GM19324 (cell line): ENCODE data around the gene CCT8.

Source experiments
- ATAC-seq: cut with Tn5 transposase; IDR thresholded peaks from one replicate; pipeline ENCODE4 v1.9.1; 2021; ENCODE audit warnings: mild to moderate bottlenecking, moderate library complexity; ENCODE audit not compliant: unreplicated experiment, low FRiP score

CCT8 gene

DNA sequence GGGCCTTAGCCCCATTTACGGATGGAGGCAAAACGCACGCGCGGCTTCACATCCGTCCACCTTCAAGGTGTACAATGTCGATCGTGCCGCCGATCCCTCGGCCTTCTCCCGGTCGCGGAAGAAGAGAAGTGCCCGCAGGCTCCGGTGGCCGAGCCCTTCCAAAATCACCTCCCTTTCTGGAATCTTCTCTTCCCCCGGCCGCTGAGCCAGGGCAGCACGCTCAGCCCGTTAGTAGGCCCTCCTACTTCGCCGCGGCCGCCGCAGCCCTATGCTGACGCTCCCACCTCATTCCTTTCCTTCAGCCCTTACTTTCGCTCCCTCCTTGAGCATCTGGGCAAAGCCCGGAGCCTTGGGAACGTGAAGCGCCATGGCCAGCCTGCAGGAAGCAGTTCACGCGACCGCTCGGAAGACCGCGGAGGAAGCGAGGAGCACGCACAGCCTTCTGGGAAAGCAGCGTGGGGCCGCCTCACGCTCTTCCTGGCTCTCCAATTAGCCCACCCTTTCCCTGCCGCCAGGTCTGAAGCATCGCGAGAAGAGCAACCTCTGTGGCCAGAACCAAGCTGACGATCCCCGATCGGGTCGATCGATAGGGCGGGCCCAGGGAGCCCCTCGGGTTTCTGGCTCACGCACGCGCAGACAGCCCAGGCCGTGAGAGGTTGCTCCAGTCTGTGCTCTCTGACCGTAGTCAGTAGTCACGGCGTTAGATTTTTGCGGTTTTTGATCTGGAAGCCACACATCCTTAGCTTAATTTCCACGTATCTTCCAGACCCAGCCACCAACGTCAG is at the start of gene CCT8:
CCT8 (minus strand) TSS at position 427 of the 785 bp plus-strand sequence; CDS start at position 369, 58 bp downstream.
- peak; percentile 89 for ATAC-seq

DNA sequence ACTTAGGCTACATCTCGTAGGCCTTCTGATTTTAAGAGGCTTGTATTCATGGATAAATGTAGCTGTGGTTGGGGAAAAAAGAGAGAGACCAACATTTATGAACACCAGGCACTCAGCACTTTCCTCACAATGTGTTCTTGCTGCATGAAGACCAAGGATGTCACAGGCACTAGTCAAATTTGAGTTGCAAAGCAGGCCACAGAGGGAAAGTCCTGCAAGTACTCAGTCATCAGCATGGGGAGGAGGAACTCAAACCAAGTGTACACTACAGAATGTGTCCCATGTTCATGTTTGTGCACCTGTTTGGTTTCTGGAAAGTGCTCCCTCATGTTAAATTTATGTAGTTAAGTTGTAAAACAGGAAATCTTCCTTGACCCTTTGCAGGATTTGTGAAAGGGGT is 48.3 kb upstream of the CCT8 start:
- ATAC-seq: peak; percentile 82

GRCh38 chr21:29117372-29117955 is 44.0 kb upstream of the CCT8 start:
- no peak for ATAC-seq

GRCh38 chr21:29115899-29116298 is 42.5 kb upstream of the CCT8 start:
- ATAC-seq: no peak

DNA sequence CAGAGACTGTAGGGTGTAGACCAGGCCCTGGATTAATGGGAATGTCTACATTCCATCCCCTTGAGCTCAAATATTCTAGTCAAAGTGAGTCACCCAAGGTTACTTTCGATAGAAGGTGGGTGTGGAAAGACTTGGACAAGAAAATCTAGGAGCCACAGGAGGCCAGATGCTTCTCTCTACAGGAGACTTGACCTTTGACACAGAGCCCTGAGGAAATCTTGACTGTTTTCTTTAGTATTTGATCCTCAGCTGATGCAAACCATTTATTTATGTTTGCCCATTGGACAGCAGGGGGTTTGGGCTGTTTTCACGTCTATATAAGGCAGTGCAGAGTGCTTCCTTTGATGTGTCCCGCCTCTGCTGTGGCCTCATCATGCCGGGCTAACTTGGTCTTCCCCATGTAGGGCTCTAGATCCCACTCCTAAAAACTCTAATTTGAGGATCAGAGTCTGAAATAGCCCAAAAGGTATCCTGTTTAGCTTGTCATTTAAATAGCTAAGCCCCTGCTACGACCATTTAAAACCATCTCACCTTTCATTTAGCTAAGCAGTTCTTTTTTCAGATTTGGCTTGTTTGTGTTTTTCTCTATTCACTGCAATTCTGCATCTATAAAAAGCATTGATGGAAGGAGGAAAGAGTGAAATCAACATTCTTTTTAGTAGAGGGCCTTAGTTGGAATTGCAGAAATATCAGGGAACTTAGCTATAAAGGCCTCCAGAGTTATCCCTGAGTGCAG is 41.5 kb upstream of the CCT8 start:
- ATAC-seq: no peak

GRCh38 chr21:29105218-29105617 is 31.8 kb upstream of the CCT8 start:
- no peak for ATAC-seq

- ATAC-seq: no peak
Observed at GRCh38 chr21:29104239-29104708, 30.8 kb upstream of the CCT8 start.

- ATAC-seq: no peak
Observed at GRCh38 chr21:29102791-29103257, 29.4 kb upstream of the CCT8 start.

GRCh38 chr21:29098156-29098555 is 24.7 kb upstream of the CCT8 start:
- no peak for ATAC-seq

DNA sequence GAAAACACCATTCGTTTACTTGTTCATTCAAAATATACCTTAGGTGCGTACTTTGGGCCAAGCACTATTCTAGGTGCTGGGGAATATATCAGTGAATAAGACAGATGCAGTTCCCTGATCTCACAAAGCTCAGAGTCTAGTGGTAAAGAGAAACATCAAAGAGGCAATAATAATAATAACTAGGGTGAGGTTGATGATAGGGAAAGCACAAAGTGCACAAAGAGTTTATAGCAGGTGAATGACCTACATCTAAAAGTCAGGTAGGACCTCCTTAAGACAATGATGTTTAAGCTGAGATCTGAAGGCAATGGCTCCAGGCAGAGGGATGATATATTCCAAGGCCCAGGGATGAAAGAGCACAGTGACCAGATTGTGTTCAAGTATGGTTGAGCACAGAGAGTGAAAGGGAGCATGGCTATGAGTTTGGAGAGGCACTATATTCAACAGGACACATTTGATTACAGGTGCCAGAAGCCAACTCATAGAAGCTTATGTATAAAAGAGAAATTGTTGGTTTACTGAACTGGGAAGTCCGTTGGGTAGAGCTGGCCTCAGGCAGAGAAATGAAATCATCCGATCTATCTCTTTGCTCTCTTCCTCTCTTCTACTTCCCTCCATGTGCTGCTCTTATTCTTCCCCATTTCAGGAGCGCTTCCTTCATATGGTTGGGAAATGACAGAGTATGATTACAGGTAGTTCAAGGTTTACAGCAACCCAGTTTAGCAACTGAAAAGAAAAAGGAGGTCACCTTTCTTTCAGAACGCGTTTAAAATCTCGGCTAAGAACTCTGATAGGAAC is 23.0 kb upstream of the CCT8 start:
- no peak for ATAC-seq

DNA sequence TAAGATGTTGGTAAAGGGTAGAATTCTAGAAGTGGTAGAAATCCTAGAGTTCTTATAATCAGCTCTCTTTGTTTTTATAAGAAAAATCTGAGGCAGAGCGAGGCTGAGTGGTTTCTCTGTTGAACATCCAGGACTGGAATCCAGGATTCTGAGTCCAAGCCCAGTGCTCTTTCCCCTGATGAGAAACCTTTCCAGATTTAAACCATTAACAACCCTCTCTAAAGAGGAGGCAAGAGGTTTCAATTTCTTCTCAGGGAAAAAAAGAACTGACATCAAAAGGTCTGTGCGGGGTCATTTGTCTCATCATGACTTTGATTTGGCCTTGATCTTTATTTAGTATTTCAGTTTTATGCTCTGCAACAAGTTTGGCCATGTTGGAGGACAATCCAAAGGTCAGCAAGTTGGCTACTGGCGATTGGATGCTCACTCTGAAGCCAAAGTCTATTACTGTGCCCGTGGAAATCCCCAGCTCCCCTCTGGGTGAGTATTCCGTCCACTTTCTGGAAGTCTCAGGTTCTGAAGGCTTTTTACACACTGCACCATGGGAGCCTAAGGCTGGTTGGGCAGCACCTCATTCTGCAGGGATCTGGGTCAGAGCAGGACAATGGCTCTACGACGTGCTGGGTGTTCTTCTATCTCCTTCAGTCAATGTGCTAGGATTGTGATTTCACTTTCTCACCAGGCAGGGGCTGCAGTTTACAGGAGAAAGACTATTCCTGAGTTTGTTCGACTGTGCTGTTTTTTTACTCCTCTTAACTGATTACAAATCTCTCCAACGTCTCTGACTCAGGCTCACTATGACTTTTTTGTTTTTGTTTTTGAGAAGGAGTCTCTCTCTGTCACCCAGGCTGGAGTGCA is 18.9 kb upstream of the CCT8 start:
- no peak for ATAC-seq

- no peak for ATAC-seq
Observed at GRCh38 chr21:29091033-29091432, 17.6 kb upstream of the CCT8 start.

- no peak for ATAC-seq
Observed at GRCh38 chr21:29085106-29085752, 11.8 kb upstream of the CCT8 start.

DNA sequence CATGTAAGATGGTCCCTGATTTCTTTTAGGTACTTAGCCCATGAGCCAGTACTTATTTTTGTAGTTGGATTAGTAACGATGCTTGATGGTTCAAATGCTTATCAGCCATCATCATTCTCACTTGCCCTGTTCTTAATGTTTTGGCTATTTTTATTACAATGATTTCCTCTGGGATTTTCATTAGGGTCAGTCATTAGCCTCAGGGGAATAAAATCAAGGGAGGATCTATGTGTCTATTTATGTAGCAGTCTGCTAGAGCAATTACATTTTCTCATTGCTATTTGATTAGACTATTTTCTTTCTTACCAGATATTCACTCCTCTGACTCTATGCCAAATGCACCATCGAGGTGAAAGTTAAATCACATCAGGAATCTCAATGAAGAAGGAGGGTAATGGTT is 10.9 kb upstream of the CCT8 start:
- ATAC-seq: no peak

DNA sequence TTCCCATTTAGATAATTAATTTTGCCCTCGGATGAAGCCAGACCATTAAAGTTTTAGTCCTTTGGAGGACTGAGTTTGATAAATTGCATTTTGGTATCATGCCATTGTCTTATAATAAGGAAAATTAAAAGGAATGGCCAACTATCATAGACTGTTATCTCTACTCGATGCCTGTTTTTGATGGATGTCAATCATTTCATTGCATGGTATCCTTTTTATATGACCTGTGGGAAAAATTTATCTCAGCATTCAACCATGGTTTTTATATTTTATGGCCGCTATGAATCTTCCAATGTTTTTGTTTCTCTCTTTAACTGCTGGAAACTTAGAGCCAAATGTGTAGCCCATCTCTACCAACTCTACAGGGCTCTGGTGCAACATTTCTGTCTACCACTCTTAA is 9.9 kb upstream of the CCT8 start:
- no peak for ATAC-seq

DNA sequence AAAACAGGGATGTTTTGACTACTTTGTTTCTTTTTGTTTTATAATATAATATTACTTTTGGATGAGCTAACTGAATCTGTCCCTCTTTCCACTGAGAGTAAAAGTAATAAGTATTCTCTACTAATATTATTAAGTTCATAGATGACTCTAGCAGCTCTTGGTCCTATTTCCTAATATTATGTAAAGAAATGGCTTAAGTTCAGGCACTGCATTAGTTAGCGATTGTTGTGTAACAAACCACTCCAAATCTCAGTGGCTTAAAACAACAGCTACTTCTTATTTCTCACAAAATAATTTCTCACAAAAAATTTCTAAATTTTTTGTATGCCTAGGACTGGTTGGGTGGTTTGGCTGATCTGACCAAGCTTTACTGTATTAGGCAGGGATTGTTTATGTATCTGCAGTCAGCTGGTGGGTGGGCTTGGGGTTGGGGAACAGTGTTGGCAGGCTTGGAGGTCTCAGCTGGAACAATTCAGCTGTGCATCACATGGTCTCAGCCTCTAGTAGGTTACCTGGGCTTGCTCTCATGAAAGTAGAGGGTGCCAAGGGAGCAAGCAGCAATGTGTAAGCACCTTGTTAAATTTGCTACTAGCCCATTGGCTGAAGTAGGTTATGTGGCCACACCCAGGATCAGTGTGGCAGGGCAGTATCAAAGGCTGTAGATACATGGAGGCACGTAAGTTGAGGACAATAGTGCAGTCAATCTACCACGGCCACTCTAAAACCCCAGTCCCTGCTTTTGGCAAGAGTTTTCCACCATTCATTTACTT is 8.8 kb upstream of the CCT8 start:
- ATAC-seq: no peak

DNA sequence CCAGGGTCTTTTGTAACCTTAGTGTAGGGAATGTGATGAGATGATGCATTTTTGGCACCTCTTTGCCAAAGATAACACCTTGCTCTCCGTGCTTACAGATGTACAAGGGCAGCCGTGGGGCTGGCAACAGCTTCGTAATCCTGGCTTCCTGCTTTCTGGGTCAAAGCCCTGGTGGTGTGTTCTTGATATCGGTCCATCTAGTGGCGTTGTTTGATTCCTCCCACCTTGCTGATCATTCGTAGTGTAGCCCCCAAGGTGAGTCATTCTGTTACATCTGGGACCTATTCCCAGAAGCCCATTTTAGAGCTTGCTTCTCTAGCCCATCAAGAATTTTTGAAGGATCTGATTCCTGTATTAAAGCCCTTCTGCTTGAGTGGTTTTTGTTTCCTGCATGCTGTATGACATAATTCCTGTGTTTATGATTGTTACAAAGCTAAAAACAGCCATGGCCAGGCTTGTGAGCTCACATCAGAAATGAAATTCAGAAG is 7.0 kb upstream of the CCT8 start:
- ATAC-seq: no peak
